ENCODE results near the gene EFHD1.
A peak's percentile ranks its signal among the peaks of the same experiment; 100 is the strongest.
"Not testable (repeated sequence)": the region's sequence is repeated elsewhere in the genome, so short reads cannot be mapped to it uniquely, and the experiment has no call there.

Gene EFHD1

GRCh38 chr2:232653441-232653840 is 20.0 kb downstream of the EFHD1 start:
- no peak for DNase-seq

DNA sequence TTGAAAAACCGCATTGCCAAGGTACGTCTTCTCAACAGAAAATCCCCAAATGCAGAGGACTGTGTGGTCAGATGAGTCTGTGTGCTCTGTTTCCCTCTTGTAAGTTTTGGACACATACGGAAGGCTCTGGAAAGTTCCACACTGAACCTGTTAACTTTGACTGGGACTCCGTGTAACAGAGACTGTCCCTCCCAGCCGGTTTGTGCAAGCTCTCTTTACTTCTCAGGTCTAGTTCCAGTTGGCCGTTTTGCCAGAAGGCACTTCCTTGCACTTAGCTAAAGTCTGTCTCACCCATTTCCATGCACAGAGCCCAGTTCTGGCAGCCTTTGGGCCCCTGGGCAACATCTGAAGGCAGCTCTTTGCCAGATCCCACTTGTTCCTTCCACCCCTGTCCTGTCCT is 22.0 kb downstream of the EFHD1 start:
- DNase-seq: no peak

DNA sequence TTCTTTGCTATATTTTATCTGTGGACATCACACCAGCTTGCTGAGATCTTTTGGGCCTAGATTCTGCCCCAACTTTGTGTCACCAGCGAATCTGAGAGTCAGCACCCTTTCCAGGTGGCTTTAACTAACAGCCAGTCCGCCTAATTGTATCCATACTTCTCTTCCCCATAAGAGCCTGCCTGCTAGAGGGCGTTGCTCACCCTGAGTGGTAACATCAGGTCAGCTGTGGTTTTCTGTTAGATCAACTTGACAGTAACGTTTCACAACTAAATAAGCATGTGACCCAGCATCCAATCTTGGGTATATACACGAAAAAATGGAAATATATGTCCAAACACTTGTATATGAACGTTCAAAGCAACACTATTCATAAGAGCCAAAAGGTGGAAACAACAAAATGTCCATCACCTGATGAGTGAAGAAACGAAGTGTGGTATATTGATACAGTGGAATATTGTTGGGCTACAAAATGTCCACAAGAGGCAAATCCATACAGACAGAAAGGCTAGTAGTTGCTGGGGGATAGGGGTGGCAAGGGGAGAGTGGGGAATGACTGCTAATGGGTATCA is 24.9 kb downstream of the EFHD1 start:
- DNase-seq: no peak

DNA sequence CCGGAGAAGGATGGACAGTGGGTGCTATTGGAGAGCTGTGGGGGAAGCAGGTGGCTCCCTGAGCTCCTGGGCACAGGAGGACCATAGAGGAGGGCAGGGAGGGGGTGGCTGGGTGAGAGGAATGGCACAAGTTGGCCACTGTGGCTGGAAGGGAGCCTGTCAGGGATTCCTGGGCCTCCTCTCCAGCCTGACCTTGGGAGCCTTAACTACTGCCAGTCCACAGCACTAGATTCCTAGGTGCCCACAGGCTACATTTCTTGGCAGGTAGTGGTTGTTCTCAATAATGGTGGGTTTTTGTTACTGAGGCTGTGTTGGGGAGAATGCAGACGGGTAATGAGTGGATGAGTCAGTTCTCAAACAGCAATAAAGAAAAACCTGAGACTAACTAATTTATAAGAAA is 26.0 kb downstream of the EFHD1 start:
- DNase-seq: peak; percentile 60

- DNase-seq: no peak
Observed at GRCh38 chr2:232662486-232663260, 29.3 kb downstream of the EFHD1 start.

DNA sequence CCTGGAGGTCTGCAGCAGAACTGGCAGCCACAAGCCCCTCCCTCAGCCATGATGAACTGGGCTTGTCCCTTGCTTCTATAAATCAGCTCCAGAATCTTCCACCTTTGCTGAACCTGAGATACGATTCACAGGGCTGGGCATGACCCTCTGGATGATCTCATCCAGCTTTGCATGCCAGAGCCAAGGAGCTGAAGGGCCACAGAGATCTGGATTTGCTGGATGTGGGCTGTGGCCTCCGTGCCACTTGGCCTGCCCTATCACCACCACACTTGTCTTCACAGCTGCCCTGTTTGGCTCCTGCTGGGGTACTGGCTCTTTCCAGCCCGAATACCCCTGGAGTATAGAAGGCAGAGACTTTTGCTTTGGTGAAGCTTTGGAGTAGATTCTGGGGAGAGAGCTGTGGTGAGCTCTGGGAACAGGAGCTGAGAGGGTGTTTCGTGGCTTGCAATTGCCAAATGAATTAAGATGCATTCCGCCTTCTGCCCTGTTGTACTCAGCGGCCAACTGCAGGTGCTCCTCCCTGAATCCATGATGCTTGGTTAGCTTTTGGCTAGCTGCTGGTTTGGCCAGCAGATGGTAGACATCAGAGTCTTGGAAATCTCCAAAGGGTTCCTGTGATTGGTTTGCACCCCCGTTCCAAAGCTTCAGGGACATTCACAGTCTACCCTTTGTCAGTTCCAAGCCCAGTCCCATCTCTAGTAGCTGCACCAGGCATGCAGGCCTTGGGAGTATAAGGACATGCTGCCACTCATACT is 32.8 kb downstream of the EFHD1 start:
- DNase-seq: no peak

DNA sequence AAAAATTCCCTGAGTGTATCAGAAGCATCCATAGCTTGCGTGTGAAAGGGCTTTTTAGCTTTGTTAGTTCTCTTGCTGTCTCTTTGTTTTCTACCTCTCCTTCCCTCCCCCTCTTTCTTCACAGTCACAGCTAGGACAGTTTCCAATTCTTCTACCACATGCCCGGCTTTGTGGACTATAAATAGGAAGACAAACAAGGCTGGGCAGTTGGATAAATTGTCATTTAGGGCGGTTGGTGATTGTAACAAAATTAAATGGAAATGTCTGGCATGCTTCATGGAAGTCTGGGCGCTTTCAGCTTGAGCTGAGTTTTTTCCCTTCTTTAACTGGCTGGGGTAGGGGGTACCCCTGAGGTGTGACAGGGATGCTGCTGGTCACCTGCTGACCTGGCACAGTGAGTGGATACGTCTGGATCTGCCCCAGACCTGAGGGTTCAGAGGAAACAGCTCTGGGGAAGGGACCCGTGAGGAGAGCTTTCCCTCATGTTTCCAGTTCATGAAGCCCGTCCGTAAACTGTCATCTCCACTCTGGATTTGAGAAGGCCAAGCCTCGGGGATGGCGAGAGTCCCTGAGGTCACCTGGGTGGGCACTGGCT is 34.7 kb downstream of the EFHD1 start:
- peak; percentile 12 for DNase-seq

- DNase-seq: peak; percentile 3
Observed at GRCh38 chr2:232668805-232669444, 35.5 kb downstream of the EFHD1 start.

- DNase-seq: peak; percentile 18
Observed at GRCh38 chr2:232672588-232672987, 39.2 kb downstream of the EFHD1 start.

DNA sequence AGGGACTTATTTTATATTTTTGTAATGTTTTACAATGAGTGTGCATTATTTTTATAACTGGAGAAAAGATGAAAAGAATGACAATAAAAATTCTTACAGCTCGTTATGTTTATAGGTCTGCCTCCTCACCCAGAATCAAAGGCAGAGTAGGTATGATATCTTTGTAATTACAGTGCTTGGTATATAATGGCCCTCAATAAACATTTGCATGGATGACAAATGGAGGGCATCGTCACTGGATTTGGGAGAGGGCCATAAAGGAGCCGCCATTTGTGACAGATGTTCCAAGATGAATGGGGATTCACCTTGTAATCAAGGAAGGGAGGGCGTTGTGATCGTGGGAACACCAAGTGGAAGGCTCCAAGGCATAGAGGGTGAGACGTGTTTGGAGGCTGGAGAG is 41.1 kb downstream of the EFHD1 start:
- peak; percentile 91 for DNase-seq

DNA sequence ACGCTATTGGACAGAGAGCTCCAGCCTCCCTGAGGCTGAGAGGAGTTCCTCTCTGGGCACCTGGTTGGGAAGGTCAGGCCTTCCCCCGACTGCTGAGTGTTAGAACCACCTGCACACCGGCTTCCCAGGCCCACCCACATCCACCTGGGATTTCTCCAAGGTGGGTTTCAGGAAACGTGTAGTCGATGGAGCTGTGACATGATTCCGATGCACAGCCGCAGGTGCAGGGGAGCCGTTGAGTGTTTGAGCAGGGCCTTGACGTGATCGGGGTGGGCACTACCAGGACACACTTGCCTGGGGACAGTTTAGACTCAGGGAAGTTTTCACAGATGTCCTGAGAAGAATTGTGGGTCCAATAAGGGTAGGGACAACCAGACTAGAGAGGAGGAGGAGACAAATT is 42.0 kb downstream of the EFHD1 start:
- no peak for DNase-seq

DNA sequence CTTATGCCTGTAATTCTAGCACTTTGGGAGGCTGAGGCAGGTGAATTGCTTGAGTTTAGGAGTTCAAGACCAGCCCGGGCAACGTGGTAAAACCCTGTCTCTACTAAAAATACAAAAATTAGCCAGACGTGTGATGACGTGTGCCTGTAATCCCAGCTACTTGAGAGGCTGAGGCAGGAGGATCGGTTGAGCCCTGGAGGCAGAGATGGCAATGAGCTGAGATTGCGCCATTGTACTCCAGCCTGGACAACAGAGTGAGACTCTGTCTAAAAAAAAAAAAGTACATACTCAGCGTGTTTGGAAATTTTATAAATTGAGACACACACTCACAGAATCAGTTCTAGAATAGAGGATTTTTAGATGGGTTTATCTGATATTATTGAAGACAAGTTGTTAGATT is 46.6 kb downstream of the EFHD1 start:
- no peak for DNase-seq

- DNase-seq: no peak
Observed at GRCh38 chr2:232681527-232681926, 48.1 kb downstream of the EFHD1 start.

DNA sequence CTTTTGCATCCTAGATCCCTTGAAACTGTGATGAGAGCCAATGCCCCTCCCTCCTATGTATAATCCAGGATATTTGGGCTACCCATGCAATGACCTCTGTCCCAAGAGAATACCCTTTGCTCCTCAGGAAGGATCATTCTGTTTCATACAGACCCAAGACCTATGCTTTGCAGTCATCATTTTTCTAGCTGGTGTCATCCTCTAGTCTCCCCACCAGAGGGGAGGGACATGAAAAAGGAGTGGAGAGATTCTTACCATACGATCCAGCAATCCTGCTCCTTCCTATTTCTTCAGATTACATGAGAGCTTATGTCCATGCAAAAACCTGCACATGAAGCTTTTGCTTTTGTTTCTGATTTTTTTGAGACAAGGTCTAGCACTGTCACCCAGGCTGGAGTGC is 50.0 kb downstream of the EFHD1 start:
- DNase-seq: no peak

- not testable (repeated sequence) for DNase-seq
Observed at GRCh38 chr2:232685391-232685790, 52.0 kb downstream of the EFHD1 start.

GRCh38 chr2:232687382-232688160 is 54.2 kb downstream of the EFHD1 start:
- DNase-seq: no peak

GRCh38 chr2:232688201-232688600 is 54.8 kb downstream of the EFHD1 start:
- peak; percentile 14 for DNase-seq

GRCh38 chr2:232689152-232689910 is 55.9 kb downstream of the EFHD1 start:
- DNase-seq: peak; percentile 76

DNA sequence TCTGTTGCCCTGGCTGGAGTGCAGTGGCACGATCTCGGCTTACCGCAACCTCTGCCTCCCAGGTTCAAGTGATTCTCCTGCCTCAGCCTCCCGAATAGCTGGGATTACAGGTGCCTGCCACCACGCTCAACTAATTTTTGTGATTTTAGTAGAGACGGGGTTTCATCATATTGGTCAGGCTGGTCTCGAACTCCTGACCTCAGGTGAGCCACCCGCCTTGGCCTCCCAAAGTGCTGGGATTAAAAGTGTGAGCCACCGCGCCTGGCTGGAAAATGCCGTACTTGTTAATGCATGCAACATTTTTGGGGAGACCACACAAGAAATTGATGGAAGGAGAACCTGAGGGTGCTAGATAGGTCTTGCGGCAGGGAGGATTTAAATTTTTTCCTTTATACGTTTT is 57.7 kb downstream of the EFHD1 start:
- DNase-seq: not testable (repeated sequence)

DNA sequence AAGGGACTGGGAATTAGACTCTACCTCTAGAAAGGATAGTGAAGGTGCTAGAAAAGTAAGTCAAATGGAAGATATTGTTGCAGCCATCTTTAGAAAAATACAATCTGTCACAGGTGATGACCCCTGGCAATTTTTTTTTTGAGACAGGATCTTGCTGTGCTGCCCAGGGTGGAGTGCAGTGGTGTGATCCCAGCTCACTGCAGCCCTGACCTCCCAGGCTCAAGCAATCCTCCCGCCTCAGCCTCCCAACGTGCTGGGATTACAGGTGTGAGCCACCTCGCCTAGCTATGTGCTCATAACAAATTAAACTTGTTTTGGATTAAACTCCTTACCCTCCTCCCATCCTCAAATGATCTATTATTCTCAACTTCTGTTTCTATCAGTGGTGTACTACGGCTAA is 59.9 kb downstream of the EFHD1 start:
- no peak for DNase-seq

GRCh38 chr2:232696609-232697058 is 63.2 kb downstream of the EFHD1 start:
- no peak for DNase-seq
